ENCODE data around the gene MORN1.

- no peak for TF ChIP-seq POLR2AphosphoS5 (IDR thresholded peaks at IDR 0.05)
- no peak for TF ChIP-seq POLR2A (IDR thresholded peaks at IDR 0.05)
- TF ChIP-seq, protein P1, sequence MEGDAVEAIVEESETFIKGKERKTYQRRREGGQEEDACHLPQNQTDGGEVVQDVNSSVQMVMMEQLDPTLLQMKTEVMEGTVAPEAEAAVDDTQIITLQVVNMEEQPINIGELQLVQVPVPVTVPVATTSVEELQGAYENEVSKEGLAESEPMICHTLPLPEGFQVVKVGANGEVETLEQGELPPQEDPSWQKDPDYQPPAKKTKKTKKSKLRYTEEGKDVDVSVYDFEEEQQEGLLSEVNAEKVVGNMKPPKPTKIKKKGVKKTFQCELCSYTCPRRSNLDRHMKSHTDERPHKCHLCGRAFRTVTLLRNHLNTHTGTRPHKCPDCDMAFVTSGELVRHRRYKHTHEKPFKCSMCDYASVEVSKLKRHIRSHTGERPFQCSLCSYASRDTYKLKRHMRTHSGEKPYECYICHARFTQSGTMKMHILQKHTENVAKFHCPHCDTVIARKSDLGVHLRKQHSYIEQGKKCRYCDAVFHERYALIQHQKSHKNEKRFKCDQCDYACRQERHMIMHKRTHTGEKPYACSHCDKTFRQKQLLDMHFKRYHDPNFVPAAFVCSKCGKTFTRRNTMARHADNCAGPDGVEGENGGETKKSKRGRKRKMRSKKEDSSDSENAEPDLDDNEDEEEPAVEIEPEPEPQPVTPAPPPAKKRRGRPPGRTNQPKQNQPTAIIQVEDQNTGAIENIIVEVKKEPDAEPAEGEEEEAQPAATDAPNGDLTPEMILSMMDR (IDR thresholded peaks at IDR 0.05), result no peak
- no peak for TF ChIP-seq EP300 (IDR thresholded peaks at IDR 0.05)
Observed at GRCh38 chr1:2432441-2432844, 41.1 kb upstream of the MORN1 start.

Measured in gastroesophageal sphincter (tissue), 3 donors.